GM19324 (cell line): ENCODE data around the gene BICDL2.
"Not testable (repeated sequence)": the region's sequence is repeated elsewhere in the genome, so short reads cannot be mapped to it uniquely, and the experiment has no call there.

Source experiments
- ATAC-seq: cut with Tn5 transposase; IDR thresholded peaks from one replicate; pipeline ENCODE4 v1.9.1; 2021; ENCODE audit warnings: mild to moderate bottlenecking, moderate library complexity; ENCODE audit not compliant: unreplicated experiment, low FRiP score

Gene BICDL2

DNA sequence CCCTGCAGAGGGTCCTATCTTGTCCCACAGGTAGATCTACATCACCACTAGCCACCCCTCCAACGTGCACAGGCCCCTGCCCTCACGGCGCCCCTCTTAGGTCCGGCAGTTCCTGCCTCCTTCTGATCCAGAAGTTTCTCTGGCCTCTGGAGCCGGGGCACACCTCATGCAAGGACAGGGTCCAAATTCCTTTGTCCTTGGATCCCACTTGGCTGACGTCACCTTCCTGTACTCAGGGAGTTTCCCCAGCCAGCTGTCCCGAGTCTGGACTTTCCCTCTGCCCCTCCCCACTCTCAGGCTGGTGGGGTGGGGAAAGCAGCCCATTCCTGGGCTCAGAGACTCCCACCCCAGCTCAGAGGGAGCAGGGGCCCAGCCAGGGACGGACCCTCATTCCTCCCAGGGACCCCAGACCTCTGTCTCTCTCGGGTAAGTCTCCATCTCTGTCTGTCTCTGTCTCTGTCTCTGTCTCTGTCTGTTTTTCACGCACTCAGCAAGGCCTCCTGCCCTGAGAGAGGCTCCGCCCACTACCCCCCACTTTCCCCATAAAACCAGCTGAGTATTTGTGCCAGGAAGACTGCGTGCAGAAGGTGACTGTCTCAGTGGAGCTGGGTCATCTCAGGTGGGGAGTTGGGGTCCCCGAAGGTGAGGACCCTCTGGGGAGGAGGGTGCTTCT, 28.5 kb upstream of the BICDL2 start, which contains the start of gene IL32:
IL32 (plus strand) TSS at position 572 of the 673 bp plus-strand sequence. CDS start 172 bp downstream, outside the sequence.
- no peak for ATAC-seq

DNA sequence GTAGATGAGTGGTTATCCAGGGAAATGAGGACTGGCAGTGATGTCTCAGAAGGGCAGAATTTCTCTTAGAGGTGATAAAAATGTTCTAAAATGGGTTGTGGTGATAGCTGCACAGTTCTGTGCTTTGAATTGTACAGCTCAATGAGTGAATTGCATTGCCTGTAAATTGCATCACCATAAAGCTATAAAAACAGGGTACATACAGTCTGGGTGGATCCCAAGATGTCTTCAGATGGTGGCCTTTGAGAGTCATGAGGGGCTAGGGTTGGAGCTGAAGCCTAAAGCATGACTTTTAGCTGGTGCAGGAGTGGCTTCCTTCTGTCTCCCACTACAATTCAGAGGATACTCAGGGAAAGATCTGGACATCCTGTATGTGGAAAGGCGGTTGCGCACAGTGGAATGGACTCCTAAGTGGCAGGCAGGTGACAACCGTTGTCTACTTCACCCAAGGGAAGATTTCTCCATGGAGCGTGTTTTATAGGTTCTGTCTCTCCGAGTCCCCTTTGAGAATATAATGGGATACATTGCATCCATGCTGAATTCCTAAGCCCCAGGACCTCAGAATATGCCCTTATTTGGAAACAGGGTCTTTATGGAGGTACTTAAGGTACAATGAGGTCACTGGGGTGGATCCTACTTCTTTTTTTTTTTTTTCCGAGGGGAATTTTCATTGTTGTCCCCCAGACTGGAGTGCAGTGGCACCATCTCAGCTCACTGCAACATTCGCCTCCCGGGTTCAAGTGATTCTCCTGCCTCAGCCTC, 27.1 kb upstream of the BICDL2 start:
- no peak for ATAC-seq

GRCh38 chr16:3062553-3062952, 25.8 kb upstream of the BICDL2 start:
- no peak for ATAC-seq

DNA sequence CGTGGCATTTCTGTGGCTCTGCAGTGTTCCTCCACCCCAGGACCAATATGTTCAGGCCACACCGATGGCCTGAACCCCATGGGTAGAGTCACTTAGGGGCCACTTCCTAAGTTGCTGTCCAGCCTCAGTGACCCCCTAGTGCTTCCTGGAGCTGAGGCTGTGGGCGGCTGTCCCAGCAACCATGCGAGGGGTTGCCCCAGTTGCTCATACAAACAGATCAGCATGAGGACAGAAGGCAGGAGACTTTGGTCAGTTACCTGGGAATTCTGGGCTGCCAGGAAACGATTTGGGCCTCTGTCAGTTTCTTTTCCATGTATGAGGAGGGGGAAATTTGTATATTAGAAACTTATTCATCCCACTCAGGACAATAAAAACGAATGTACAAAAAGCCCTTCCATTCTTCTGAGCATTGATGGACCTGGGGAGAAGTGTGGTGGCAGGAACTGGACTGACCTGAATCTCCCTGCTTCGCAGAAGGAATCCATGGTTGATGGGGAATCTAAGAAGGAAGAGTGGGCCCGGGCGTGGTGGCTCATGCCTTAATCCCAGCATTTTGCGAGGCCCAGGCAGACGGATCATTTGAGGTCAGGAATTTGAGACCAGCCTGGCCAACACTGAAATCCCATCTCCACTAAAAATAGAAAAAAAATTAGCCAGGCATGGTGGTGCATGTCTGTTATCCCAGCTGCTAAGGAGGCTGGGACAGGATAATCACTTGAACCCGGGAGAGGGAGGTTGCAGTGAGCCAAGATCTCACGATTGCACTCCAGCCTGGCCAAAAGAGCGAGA, 23.8 kb upstream of the BICDL2 start:
- no peak for ATAC-seq

GRCh38 chr16:3059723-3060242, 23.0 kb upstream of the BICDL2 start:
- no peak for ATAC-seq

DNA sequence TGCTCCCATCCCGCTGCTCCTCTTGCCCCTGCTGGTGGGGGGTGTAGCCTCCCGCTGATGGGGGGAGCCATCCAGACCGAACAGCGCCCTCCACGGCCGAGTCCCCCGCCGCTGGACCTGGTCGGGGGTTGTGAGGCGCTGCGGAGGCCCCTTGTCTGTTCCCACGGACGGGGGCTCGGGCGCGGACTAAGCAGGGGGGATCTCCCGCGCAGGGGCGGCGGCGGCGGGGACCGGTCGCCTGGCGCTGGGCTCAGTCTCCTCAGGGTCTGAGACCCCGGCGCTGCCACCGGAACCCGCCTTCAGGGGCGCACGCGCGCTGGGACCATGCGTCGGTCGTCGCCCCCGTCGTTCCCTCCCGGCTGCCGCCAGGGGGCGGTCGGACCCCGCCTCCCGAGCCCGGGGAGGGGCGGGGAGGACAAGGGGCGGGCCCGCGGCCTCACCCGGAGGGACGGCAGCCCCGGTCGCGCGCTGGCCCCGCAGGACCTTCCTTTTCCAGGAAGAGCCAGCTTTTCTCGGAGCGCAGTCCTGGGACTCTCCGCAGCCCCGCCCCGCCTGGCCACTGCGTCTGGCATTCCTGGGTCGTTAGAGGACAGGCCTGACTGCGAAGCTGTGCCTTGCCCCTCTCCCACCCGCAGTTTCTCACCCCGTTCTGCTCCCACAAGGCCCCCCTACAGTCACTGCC, 22.4 kb upstream of the BICDL2 start:
- peak; percentile 86 for ATAC-seq

DNA sequence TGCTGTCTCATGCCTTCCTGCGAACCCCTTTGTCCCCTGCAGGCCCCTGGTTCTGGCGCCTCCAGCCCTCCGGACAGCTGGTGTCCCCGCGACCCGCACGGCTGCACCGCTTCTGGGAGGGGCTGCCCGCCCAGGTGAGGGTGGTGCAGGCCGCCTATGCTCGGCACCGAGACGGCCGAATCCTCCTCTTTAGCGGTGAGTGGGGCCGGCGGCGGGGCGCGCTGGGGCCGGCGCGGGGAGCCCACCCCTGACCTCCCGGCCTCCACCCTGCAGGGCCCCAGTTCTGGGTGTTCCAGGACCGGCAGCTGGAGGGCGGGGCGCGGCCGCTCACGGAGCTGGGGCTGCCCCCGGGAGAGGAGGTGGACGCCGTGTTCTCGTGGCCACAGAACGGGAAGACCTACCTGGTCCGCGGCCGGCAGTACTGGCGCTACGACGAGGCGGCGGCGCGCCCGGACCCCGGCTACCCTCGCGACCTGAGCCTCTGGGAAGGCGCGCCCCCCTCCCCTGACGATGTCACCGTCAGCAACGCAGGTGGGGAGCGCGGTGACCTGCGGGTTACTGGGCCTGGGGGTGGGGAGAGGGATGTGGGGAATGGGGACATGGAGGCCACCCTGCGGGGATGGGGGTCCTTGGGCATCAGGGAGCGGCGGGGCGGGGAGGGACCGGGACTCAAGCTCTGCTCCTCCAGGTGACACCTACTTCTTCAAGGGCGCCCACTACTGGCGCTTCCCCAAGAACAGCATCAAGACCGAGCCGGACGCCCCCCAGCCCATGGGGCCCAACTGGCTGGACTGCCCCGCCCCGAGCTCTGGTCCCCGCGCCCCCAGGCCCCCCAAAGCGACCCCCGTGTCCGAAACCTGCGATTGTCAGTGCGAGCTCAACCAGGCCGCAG, 21.6 kb upstream of the BICDL2 start:
- ATAC-seq, result no peak

DNA sequence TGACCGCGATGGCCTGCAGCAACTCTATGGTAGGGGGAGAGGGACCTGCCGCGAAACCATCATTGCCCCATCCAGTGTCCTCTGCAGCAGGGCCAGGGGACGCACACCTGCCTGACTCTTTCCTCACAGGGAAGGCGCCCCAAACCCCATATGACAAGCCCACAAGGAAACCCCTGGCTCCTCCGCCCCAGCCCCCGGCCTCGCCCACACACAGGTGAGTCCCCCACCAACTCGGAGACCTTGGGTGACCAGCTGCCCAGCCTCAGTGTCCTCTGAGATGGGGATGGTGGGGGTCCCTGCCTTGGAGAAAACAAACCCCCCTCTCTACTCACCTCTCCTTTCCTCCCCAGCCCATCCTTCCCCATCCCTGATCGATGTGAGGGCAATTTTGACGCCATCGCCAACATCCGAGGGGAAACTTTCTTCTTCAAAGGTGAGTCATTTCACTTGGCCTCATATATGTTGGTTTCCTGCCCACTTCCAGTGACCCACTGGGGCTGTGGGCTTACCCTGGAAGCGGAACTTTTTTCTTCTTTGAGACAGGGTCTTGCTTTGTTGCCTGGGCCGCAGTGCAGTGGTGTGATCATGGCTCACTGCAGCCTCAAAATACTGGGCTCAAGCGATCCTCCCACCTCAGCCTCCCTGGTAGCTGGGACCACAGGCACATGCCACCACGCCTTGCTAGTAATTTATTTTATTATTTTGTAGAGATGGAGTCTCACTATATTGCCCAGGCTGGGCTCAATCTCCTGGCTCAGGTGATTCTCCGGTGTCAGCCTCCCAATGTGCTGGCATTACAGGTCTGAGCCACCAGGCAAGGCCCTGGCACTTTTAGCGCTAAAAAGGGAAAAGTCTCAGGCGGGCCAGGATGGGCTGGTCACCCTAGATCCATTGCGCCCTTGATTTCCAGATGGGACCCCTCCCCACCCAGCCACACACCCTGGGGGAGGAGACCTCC, 20.7 kb upstream of the BICDL2 start:
- ATAC-seq, result no peak

DNA sequence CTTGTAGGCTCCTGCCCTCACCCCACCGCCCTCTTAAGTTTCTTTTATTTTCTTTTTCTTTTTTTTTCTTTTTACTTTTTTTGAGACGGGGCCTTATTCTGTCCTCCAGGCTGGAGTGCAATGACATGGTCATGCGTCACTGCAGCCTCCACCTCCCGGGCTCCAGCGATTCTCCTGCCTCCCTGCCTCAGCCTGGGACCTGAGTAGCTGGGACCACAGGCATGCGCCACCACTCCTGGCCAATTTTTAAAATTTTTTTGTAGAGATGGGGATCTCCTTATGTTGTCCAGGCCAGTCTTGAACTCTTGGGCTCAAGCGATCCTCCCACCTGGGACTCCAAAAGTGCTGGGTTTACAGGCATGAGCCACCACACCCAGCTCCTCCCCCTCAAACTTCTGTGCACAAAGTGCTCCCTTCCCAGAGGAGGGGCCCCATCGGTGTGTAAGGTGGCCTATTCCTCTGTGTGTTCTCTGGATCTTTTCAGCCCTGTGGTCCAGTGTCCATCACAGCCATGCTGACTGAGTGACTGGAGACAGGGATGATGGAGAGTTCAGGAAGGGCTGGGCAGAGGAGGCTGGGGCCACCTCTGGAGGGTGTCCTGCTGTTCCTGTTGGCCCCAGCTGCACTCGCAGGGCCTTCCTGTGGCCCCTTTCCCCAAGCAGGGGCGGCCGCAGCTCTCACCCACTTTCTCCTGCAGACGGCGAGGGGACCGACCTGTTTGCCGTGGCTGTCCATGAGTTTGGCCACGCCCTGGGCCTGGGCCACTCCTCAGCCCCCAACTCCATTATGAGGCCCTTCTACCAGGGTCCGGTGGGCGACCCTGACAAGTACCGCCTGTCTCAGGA, 19.8 kb upstream of the BICDL2 start:
- ATAC-seq, result no peak

DNA sequence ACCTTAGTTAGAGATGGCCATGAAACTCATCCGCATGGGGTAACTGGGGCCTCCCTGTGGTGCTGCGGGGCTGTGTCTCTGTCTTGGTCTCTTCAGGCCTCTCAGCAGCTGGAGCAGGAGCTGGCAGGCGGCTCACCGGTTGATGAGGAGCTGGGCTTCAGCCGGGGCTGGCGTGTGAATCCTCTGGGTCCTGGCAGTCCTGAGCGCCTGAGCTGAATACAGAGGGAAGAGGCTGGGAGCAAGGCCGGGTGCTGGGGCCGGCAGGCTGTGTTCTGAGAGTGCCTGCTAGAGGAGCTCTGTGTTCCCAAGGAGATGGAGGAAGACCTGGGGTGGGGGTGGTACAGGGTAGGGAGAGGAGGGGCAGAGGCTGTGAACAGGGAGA, 19.0 kb upstream of the BICDL2 start:
- ATAC-seq, result not testable (repeated sequence)

DNA sequence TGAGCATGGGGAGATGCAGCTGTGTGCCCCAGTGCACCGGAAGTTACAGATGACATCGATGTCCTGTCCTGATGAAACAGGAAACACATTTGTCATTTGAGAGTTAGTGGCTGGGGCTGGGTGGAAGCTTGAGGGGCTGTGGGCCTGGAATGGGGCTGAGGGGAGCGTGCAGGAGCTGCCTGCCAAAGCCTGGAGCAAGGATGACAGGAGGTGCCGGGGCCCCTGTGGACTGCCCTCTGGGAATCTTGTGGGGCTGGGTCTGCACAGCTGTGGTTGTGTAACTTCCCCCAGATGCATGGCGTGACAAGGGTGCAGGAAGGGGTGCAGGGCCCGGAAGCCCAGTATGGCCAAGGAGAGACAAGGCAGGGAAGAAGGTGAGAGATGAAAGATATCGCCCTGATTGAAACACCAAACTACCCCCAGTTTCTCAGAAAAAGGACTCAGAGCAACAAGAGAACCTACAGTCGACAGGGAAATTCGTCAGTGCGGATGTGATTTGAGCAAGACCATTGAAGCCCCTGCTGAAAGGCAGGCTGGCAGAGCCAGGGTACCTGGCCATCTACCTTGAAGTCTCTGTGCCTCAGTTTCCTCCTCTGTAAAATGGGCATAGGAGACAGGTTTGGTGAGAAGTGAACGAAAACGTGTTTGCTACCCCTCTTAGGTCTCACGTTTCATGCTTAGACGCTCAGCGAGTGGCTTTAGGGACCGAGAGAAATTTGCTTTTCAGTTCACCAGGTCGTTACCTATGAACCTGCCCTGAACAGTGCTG, 18.4 kb upstream of the BICDL2 start:
- ATAC-seq, result no peak

GRCh38 chr16:3053330-3053710, 16.6 kb upstream of the BICDL2 start:
- not testable (repeated sequence) for ATAC-seq

GRCh38 chr16:3052571-3053329, 16.0 kb upstream of the BICDL2 start:
- not testable (repeated sequence) for ATAC-seq

- no peak for ATAC-seq
These were observed 14.8 kb upstream of the BICDL2 start for GRCh38 chr16:3051494-3051893.

- no peak for ATAC-seq
These were observed 14.3 kb upstream of the BICDL2 start for GRCh38 chr16:3051009-3051408.

DNA sequence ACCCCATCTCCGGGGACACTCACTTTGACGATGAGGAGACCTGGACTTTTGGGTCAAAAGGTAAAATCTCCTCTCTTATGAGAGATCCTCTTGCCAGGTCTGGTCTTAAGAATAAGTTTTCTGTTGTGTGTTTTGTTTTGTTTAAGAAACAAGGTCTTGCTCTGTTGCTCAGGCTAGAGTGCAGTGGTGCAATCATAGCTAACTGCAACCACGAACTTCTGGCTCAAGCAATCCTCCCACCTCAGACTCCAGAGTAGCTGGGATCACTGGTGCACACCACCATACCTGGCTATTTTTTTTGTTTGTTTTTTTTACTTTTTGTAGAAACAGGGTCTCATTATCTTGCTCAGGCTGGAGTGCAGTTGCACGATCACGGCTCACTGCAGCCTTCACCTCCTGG, 13.7 kb upstream of the BICDL2 start:
- no peak for ATAC-seq
